ENCODE data around the gene TPPP2.

Gene TPPP2

DNA sequence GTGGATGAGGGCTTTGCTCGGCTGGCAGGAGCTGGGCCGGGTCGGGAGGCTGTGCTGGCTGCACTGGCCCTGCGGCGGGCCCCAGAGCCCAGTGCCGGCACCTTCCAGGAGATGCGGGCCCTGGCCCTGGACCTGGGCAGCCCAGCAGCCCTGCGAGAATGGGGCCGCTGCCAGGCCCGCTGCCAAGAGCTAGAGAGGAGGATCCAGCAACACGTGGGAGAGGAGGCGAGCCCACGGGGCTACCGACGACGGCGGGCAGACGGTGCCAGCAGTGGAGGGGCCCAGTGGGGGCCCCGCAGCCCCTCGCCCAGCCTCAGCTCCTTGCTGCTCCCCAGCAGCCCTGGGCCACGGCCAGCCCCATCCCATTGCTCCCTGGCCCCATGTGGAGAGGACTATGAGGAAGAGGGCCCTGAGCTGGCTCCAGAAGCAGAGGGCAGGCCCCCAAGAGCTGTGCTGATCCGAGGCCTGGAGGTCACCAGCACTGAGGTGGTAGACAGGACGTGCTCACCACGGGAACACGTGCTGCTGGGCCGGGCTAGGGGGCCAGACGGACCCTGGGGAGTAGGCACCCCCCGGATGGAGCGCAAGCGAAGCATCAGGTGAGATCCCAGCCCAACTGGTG lies 51.6 kb downstream of the TPPP2 start:
- no peak overlapping the region for H3K4me3 ChIP-seq
- no peaks in the 10 kb centered on the region for H3K4me1 ChIP-seq
- no peak overlapping the region for H3K27ac ChIP-seq
- no peaks in the 10 kb centered on the region for H3K9me3 ChIP-seq
- no peak for TF ChIP-seq CTCF (IDR thresholded peaks at IDR 0.05)
- no peak for DNase-seq
- intact Hi-C loops (cut with DNase I; ENCODE audit: low total_unique reads), result no loop called here
- no peaks in the 10 kb centered on the region for H3K27me3 ChIP-seq
- peaks cover 63 to 97% (median 91%) of the 10 kb centered on the region in 3 donors for H3K36me3 ChIP-seq

All from tibial artery (tissue), 4 donors.